NB4 (cell line): ENCODE data around the gene PFN3.

Source experiments
- CTCF ChIP-seq: IDR thresholded peaks from one replicate; pipeline ENCODE4 v1.5.1; 2012; ENCODE audit warnings: low read depth, low read length
- MAX ChIP-seq: IDR thresholded peaks from 2 replicates; pipeline ENCODE4 v1.6.1; 2011; ENCODE audit warnings: low read depth, low read length
- POLR2A ChIP-seq: IDR thresholded peaks from 2 replicates; pipeline ENCODE4 v1.6.1; 2011; ENCODE audit warnings: mild to moderate bottlenecking; ENCODE audit not compliant: insufficient read length; ENCODE audit errors: extremely low read depth

DNA sequence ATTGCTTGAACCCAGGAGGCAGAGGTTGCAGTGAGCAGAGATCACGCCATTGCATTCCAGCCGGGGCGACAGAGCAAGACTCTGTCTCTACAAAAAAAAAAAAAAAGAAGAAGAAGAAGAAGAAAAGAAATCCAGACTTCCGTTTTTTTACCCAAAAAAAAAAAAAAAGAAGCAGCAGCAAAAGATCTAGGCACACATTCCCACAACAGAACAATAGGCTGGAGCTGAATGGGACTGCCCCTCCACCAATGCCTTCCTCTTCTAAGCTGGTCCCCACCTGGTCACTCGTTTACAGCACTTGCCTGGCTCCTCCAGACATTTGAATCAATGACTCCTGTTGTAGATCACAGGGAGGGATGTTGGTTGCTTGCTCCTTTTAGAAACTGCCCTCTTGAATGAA is 47.4 kb downstream of the PFN3 start:
- TF ChIP-seq POLR2A: no peak
- no peak for TF ChIP-seq CTCF
- no peak for TF ChIP-seq MAX
